HG02973 (cell line): Measurements from ENCODE around the gene NAIF1.
"Not testable (repeated sequence)": the region's sequence is repeated elsewhere in the genome, so short reads cannot be mapped to it uniquely, and the experiment has no call there.

ENCODE experiments used
- ATAC-seq: cut with Tn5 transposase; IDR thresholded peaks from one replicate; pipeline ENCODE4 v1.9.1; 2021; ENCODE audit warnings: moderate library complexity; ENCODE audit not compliant: unreplicated experiment

The NAIF1 gene

DNA sequence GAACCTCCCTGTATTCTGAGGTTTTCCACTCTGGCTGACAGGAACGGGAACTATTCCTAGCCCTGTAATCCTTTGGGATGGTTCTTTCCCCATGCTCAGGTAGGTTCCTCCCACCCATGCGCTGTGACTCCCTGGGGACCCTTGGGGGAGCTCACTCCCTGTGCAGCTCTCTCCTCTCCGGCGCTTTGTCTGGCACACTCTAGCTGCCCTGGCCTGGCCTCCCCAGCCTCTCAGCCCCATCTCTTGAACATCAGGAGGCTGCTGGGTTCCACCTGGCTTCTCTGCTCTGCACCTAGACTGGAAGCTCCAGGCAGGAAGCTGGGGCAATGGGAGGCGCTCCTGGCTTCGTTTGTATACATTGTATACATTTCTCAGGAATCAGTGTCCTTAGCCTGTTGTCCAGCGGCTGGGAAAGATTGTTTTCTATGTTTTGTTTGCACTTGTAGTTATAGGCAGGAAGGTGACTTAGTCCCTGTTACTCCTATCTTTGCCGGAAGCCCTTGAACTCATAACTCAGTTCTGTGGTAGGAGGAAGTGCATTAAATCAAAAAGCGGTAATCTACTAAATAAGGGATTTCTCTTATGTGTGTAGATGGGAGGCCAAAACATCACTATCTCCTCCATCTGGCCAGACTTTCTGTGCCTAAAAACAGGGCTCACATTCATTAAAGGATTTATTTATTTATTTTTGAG, 21.3 kb upstream of the NAIF1 start:
- ATAC-seq, result no peak

DNA sequence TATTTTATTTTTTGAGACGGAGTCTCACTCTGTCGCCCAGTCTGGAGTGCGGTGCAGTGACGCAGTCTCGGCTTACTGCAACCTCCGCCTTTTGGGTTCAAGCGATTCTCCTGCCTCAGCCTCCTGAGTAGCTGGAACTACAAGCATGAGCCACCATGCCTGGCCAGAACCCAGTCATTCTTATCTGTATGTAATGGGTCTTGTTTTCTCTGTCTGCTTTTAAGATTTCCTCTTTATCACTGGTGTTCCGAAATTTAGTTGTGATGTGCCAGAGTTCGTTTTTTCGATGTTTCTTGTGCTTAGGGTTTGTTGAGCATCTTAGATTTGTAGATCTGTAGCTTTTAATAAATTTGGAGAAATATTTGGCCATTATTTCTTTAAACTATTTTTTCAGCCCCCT, 20.1 kb upstream of the NAIF1 start:
- ATAC-seq, result no peak

DNA sequence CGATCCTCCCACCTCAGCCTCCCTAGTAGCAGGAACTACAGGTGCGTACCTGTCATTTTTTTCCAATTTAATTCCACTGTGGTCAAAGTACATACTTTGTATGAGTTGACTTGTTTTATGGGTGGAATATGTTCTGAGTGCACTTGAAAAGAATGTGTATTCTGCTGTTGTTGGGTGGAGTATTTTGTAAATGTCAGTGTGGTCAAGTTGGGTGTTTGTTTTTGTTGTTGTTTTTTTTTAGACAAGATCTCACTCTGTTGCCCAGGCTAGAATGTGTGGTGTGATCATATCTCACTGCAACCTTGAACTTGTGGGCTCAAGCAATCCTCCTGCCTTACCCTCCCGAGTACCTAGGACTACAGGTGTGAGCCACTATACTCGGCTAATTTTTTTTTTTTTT, 18.8 kb upstream of the NAIF1 start:
- ATAC-seq, result no peak

DNA sequence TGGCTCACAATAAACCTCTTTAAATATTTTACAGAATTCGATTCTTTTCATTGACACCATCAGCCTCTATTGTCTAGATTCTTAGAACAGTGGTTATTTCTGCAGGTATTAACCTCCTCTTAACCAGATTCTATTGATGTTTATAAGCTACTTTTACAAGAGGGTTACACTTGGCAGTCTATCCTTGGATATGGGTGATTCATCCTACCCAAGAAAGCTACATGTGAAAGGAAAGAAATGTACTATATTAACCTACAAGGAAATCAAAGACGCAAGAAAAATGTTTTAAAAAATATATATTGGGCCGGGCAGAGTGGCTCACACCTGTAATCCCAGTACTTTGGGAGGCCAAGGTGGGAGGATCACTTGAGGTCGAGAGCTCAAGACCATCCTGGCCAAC, 17.6 kb upstream of the NAIF1 start:
- ATAC-seq, result no peak

DNA sequence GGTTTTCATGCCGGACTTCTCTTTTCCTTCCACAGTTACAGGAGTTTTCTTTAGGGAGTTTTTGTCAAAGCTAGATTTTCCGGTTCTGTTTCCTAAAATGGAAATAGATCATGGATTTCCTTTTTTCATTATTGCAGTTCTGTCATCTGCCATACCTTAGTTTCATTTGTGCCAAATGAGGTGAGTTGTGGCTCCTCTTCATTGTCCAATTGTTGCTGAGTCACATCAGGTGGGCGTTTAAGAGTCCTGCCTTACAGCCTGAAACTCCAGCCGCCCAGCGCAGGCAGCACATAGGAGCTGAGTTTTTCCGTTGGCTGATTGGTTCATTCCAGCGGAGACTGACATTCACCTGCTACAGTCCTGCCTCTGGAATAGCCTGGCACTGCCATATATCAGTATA, 15.0 kb upstream of the NAIF1 start:
- ATAC-seq, result no peak

DNA sequence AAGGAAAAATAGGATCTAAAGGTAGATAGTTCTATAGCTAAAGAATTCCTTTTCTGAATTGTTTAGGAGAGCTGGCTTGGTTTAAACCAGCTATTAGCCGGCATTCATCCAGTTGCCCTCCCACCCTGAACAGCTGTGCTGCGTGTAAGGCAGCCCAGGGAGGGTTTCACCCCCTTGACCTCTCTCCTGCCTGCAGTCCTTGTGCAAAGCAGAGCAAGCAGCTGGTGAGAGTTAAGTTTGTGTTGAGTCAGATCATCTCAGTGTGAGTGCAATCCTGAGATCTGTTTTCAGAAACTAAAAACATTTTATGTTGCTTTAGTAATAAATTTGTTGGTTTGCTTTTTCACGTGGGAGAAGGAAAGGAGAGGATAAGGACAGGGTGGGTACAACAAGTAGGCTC, 13.9 kb upstream of the NAIF1 start:
- no peak for ATAC-seq

DNA sequence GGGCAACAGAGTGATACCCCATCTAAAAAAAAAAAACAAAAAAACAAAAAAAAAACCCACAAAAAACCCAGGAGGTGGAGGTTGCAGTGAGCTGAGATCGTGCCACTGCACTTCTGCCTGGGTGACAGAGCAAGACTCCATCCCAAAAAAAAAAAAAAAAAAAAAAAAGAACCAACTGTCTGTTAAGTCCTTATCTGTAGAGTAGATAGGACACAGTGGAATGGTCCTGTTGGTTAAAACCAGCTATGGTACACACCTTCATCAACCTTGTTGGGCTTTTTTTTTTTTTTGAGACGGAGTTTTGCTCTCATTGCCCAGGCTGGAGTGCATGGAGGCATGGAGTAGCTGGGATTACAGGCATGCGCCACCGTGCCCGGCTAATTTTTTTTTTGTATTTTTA, 13.1 kb upstream of the NAIF1 start:
- no peak for ATAC-seq

DNA sequence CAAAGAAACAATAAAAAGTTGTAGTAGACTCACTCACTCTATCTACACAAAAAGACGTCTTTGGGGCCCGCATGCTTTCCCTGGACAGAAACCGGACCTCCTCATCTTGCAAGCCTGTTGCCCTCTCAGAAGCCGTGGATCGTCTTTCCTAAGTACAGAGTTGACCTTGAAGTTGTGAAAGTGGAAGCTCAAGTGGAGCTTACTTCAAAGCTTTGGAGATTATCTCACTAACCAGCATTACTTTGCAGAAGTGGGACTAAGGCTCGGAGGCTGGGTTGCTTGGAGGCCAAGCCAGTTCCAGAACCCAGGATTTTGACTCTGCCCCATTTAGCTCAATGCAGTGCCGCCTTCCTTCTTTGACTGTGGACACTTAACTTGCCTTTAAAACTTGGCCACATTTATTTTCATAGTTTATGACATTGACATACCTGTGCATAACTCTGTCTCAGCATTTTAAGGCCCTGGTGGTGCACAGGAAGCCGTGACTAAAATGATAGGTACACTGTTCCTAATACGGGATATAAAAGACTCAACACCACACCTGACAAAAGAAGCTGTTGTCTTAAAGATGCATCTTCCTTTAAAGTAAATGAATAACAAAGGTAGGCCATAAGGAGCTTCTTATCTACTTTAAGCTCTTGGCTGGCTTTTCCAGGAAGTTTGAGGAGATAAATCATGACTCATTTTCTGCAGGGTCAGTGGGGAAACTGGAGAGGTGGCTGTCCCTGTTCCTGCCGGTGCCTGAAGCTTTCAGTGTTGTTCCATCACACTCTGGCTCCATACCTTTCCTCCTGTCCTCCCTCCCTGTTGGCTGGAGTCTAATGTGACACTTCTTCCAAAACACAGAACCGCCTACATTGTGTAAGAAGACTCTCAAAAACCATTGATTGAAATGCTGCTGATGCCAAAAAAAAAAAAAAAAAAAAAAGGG, 11.6 kb upstream of the NAIF1 start:
- no peak for ATAC-seq

DNA sequence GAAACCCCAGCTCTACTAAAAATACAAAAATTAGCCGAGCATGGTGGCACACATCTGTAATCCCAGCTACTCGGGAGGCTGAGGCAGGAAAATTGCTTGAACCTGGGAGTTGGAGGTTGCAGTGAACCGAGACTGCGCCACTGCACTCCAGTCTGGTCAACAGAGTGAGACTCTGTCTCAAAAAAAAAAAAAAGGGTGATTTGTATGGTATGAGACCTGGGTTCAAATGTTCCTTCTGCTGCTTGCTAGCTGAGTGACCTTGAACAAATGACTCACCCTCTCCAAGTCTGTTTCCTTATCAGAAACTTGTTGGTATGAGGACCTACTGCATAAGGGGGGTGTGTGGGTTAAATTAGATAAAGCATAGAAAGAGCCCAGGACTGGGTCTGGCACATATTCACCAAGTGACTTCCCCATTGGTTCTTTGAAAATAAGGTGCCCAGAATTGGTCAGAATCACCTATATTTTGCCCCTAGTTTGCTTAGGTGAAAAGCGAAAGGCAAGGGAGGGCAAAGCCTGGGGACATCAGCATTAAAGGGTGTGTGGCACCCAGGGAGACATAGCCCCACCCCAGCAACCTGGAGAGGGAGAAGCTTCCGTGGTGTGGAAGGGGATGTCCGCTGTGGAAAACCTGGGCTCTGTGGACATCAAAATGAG, 10.9 kb upstream of the NAIF1 start:
- ATAC-seq, result no peak

DNA sequence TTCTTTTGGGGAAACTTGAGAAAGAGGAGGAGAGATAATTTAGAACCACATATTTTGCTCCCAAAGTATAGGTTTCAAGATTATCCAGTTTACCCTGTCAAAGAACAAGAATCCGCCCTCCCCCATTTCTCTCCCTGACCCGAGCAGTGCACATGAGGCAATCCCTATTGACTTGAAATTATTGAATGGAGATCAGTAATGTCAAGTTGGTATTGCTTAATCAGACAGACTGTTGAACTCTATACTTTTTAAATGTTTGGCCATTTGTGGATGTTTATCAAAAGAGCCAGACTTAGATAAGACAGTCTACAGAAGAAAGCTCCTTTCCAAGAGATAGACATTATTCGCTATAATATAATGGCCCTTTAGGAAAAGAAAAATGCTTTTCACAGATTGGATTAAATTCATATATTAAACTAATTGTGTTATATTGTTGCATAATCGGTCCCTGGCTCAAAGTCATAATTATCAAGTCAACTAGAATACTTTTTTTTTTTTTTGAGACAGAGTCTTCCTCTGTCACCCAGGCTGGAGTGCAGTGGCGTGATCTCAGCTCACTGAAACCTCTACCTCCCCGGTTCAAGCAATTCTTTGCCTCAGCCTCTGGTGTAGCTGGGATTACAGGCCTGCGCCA, 6.2 kb upstream of the NAIF1 start:
- no peak for ATAC-seq

DNA sequence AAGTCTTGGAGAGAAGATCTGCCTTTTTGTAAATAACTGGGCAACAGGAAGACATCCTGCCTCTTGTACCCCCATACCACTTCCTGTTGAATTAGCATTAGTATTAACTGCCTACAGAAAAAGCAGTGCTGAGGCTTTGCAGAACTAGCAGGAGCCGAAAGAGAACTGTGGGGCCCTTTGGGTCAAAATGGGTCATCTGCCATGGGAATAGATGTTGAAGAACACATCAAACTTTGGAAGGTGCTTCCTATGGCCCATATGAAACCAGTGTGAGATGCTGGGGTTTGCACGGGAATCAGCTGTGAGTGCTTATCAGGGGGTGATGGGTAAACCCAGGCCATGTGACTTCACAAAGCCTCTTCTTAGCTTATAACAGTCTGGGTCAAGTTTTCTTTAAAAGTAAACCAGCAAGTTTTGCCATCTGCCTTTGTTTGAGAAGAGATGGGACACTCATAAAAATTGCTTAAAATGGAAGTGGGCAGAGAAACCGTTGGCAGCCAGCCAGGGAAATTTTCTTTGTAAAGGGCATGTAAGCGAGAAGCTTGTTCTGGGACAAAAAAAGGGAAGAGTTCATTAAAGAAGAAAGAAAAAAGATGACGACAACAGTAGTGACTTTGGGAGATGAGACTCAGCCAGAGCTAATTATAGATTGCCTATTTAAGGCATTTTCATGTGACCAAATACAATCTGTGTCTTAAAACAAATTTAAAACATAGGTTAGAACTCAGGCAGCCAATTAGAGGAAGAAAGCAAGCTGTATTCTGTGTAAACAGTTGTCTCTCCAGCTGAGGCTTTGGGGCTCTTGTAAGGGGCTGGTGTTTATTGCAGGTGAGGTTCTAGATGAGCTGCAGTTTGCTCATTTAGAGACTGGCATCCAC, 5.3 kb upstream of the NAIF1 start:
- ATAC-seq, result no peak

DNA sequence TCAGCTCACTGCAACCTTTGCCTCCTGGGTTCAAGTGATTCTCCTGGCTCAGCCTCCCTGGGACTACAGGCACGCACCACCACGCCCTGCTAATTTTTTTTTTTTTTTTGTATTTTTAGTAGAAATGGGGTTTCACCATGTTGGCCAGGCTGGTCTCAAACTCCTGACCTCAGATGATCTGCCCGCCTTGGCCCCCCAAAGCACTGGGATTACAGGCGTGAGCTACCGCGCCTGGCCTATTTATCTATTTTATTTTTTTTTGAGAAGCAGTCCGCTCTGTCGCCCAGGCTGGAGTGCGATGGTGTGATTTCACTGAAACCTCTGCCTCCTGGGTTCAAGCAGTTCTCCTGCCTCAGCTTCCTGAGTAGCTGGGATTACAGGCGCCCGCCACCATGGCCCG, 4.4 kb upstream of the NAIF1 start:
- not testable (repeated sequence) for ATAC-seq

DNA sequence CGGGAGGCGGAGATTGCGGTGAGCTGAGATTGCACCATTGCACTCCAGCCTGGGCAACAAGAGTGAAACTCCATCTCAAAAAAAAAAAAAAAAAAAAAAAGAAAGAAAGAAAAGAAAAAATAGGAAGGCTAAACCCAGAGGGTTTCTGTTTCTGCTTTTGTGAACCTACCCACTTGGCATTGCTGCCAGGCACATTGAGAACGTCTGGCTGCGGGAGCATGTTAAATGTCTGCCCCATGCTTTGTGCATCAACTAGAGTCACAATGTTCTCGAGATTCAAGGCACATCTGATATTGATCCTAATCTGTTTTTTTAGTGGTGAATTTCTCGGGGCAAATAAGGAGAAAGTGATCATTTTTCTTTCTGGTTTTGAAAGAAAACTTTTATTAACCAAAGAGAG, 3.8 kb upstream of the NAIF1 start:
- no peak for ATAC-seq

DNA sequence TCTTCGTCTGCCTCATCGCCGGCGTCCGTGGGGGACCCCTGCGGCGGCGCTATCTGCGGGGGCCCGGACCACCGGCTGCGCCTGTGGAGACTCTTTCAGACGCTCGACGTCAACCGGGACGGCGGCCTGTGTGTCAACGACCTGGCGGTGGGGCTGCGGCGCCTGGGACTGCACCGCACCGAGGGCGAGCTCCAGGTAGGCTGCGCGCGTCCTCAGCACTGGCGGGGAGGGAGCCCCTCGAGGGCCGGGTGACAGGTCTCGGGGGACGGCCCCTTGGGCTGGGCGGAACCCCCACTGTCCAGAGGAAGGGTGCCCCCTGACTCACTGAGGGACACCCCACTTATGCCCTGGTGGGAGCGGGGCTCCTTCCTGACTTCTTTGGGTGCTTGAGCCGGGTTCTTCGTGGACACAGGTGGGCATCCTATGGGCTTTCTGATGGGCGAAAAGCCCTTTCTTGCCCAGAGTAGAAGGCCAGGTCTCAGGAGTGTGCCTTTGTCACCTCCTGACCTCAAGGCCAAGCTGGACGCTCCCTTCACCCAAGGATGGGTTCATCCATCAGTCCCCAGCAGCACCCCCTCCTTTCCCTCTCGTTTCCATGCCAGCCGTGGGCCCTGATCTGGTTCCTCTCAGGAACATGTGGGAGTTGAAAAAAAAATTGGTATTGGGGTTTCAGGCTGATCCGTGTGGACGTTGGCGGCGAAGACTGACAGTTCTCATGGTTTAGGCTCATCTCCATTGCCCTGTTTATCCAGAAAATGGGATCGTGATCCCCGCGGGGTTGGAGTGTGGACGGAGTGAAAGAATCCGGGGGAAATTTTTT, 1.5 kb upstream of the NAIF1 start:
- peak; percentile 7 for ATAC-seq

DNA sequence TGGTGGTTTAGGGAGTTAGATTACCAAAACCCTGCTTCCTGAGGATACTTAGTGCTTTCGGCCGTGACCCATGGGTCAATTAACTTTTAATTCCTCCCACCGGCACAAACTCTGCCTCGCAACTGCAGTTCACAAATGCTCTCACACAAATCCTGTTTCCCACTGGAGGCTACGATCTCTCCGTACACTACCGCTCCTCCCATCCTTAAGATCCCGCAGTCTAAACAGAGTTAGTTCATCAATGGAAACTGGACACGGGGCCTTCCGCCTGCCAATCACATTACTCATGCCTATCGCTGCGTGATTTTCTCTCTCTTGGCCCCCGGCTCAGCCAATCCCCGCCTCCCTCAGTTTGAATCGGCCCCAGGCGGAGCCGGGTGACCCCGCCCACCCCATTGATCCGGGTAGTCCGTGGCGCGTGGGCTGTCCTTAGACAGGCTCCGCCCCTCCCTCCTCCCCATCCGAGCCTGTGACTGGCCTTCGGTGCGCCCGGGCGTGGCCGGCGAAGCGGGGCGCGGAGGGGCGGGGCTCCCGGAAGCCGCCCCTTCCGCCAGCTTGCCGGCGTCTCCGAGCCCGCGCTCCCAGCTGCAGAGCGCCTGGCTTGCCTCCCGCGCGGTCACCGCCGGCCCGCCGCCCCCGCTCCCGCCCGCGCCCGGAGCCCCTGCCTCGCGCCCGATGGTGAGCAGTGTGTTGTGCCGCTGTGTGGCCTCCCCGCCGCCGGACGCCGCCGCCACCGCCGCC, 695 bp upstream of the NAIF1 start, which contains the start of gene SLC25A25:
Gene SLC25A25, plus strand, starts transcription at position 588 of the 741 bp plus-strand sequence. Its CDS starts 88 bp downstream, at position 676.
- peak; percentile 64 for ATAC-seq

DNA sequence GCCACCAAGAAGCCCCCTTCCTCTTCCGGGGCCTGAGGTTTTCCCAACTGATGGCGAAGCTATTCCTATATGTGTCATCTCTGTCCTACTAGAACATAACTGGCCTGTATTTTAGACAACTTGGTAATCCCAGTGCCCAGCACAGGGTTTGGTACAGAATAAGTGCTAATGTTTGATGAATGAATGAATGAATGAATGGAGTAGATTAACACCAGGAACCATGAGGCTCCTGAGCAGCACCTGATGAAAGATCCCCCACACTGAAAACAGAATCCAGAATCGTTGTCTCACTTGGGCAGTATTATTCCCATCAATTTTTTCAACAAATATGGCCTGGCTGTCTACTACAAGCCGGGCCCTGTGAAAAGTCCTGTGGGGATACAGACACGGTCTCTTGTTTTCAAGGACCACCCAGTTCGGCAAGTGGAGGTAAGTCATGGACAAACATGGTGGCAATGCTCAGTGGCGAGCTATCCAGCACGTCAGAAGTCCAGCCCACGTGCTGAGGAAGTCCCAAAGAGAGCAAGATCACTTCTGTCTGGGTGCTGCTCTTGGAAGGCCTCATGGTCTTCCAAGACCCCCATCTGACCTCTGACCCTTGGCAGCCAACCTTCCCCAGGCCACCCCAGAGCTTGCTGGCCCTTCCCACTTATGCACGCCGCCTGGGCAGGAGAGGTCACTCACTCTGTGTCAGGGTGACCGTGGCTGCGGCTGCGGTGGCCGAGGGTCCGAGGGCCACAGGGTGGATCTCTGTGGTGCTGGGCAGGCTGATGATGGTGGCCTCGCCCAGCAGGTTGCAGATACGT, 1.0 kb downstream of the NAIF1 start:
- no peak for ATAC-seq

DNA sequence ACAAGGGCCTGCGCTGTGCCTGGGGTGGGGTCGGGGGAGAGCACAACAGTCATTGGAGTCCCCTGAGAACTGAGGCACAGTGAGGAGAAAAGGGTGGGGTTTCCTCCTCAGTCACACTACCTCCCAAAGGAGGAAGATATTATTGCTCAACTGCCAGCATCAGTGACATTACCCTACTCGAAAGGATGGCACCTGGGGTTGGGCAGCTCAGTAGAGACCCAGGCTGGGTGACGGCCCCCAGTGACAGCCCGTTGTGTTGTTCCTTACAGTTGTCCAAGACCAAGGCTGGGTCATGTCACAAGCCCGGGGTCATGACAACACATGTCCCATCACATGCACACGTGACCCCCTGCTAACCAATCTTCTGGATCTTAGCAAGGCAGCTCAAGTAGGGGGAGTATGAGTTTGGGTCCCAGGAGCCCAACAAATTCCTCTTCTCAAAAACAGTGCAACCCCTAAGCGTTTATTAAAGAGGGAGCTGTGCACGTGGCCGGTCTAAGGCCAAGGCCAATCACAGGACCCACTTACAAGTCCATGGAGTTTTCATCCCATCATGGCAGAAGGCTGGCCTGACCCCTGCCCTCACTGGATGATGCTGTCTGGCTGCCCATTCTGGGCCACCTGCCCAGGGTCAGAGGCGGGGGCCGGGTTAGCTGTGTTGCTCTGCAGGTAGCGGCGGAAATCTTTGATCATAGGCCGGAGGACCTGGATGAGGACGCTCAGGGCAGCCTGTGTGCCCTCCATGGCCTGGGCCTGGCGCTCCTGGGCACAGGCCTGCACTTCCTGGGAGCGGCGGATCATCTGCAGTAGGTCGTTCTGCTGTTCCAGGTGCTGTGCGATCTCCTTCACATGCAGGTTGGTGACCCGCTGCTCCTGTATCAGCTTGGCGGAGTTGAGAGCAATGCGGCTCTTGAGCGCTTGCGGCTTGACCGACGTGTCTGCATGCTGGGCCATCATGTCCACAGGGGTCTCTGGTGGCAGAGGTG, 4.0 kb downstream of the NAIF1 start:
- no peak for ATAC-seq
